Sigmoid colon (tissue), 7 donors: Measurements from ENCODE around the gene RADIL. TPM values are rescaled to one million over a fixed set of nuclear protein-coding genes. Genes with fewer than 3 reads are reported as not detected.
"Not testable (repeated sequence)": the region's sequence is repeated elsewhere in the genome, so short reads cannot be mapped to it uniquely, and the experiment has no call there.

Experiments
- DNase-seq: peaks from one replicate; pipeline ENCODE4 v3.0.0-alpha.2; 2019
- H3K27ac ChIP-seq, 4 donors: fragments of 200-600 bp; sonication (generic); one replicate each; pipeline ENCODE4 v1.5.1; 2016 to 2019; ENCODE audit warnings: mild to moderate bottlenecking in 1 of 4
- H3K27me3 ChIP-seq, 3 donors: fragments of 200-600 bp; sonication (generic); one replicate each; pipeline ENCODE4 v1.5.1; 2019; ENCODE audit warnings: mild to moderate bottlenecking in 1 of 3
- H3K36me3 ChIP-seq, 4 donors: fragments of 200-600 bp; sonication (generic); one replicate each; pipeline ENCODE4 v1.5.1; 2016 to 2019
- H3K4me1 ChIP-seq, 4 donors: fragments of 200-600 bp; sonication (generic); one replicate each; pipeline ENCODE4 v1.5.1; 2017 to 2019
- H3K4me3 ChIP-seq, 4 donors: fragments of 200-600 bp; sonication (generic); one replicate each; pipeline ENCODE4 v1.5.1; 2017 to 2019; ENCODE audit warnings: mild to moderate bottlenecking in 2 of 4, moderate library complexity in 1 of 4
- H3K9me3 ChIP-seq, 4 donors: fragments of 200-600 bp in 3 of 4; sonication (generic) in 3 of 4; one replicate each; pipeline versions ENCODE4 v1.5.1 to v1.6.1; 2013 to 2019
- EP300 ChIP-seq, 4 donors: sonication (generic); formaldehyde crosslinking; IDR thresholded peaks; one replicate each; pipeline ENCODE4 v1.6.1; 2017; ENCODE audit warnings: antibody characterized with exemption in 4 of 4
- POLR2A ChIP-seq, 2 donors: fragments of 450-650 bp; IDR thresholded peaks; one replicate each; pipeline ENCODE4 v1.6.1; 2016; ENCODE audit warnings: antibody characterized with exemption in 2 of 2, mild to moderate bottlenecking in 2 of 2, moderate library complexity in 2 of 2
- POLR2AphosphoS5 ChIP-seq, 4 donors: sonication (generic); formaldehyde crosslinking; IDR thresholded peaks; one replicate each; pipeline ENCODE4 v1.6.1; 2017; ENCODE audit warnings: antibody characterized with exemption in 4 of 4
- WGBS, 2 donors: extraction: QIAGEN DNeasy Blood & Tissue Kit; methylation state at CpG; one replicate each; pipeline ENCODE4 v1.1.7; 2013; 5-methylcytosine and 5-hydroxymethylcytosine counted together
- intact Hi-C: fragments of 100-400 bp; cut with DNase I; formaldehyde crosslinking; loops from one replicate; pipeline ENCODE4 v1.15.1; 2023
- polyA plus RNA-seq, 3 donors: library from polyadenylated mRNA; stranded (reverse); fragments of 200-250 nt; gene quantifications; one replicate each; pipeline ENCODE4 v1.2.3, GENCODE V29; 2013
- total RNA-seq, 4 donors: library from RNA; depleted of rRNA; stranded (reverse); fragments of >200 nt; gene quantifications; one replicate each; pipeline ENCODE4 v1.1.0, GENCODE V29; 2016
- TF ChIP-seq, protein P1 (sequence below), 4 experiments: fragments of 450-650 bp in 3 of 4; fragments of 200-600 bp in 1 of 4; IDR thresholded peaks; one replicate each; pipeline ENCODE4 v1.5.1; 2016 to 2019; ENCODE audit warnings: antibody characterized with exemption in 4 of 4, mild to moderate bottlenecking in 3 of 4, moderate library complexity in 2 of 4
- donor health status: healthy with polysubstance abuse.
- donor health status: Bipolar disorder and iron deficiency.
- donor health status: healthy.

Gene RADIL
- total and polyA plus RNA-seq, 7 donors, result 1.2 to 10.8 (median 5.6) TPM

DNA sequence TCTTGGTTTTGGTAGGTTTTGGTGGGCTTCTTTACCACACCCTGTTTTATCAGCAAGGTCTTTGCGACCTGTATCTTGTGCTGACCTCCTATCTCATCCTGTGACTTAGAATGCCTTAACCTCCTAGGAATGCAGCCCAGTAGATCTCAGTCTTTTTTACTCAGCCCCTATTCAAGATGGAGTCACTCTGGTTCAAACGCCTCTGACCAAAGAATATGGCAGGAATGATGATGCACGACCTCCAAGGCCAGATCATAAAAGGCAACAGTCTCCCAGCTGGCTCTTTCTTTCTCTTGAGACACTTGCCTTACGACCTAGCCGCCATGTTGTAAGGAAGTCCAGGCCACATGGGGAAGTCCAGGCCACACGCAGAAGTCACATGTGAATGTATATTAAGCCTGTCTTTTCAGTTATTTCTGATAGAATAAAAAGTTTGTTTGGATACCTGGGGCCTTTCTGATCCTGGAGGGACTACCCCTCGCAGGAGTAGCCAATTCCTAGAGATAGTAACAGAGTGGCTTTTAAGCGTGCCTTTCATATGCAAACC, 10.5 kb upstream of the RADIL start:
- H3K4me1 ChIP-seq, result no peaks in the 10 kb centered on the region
- no peak overlapping the region for H3K27ac ChIP-seq
- H3K9me3 ChIP-seq, result no peaks in the 10 kb centered on the region
- peaks cover 0 to 3% (median 0%) of the 10 kb centered on the region in 3 donors for H3K27me3 ChIP-seq
- intact Hi-C loops, result no loop called here
- no peaks in the 10 kb centered on the region for H3K36me3 ChIP-seq
- H3K4me3 ChIP-seq, result no peak overlapping the region
- no peak for DNase-seq
- TF ChIP-seq, protein P1, sequence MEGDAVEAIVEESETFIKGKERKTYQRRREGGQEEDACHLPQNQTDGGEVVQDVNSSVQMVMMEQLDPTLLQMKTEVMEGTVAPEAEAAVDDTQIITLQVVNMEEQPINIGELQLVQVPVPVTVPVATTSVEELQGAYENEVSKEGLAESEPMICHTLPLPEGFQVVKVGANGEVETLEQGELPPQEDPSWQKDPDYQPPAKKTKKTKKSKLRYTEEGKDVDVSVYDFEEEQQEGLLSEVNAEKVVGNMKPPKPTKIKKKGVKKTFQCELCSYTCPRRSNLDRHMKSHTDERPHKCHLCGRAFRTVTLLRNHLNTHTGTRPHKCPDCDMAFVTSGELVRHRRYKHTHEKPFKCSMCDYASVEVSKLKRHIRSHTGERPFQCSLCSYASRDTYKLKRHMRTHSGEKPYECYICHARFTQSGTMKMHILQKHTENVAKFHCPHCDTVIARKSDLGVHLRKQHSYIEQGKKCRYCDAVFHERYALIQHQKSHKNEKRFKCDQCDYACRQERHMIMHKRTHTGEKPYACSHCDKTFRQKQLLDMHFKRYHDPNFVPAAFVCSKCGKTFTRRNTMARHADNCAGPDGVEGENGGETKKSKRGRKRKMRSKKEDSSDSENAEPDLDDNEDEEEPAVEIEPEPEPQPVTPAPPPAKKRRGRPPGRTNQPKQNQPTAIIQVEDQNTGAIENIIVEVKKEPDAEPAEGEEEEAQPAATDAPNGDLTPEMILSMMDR (IDR thresholded peaks at IDR 0.05), result no peak
- TF ChIP-seq POLR2AphosphoS5 (IDR thresholded peaks at IDR 0.05), result no peak
- TF ChIP-seq EP300 (IDR thresholded peaks at IDR 0.05), result no peak
- TF ChIP-seq POLR2A (IDR thresholded peaks at IDR 0.05), result no peak
- 88 to 91% methylated on average over 8 of the region's 8 CpGs for WGBS, 2 donors

DNA sequence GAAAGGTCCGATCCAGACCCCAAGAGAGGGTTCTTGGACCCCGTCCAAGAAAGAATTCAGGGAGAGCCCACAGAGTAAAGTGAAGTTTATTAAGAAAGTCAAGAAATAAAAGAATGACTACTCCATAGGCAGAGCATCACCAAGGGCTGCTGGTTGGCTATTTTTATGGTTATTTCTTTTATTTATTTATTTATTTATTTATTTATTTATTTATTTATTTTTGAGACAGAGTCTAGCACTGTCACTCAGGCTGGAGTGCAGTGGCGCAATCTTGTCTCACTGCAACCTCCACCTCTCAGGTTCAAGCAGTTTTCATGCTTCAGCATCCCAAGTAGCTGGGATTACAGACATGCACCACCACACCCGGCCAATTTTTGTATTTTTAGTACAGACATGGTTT, 9.7 kb upstream of the RADIL start:
- intact Hi-C loops, H3K36me3 ChIP-seq, H3K27me3 ChIP-seq, H3K4me3 ChIP-seq, H3K9me3 ChIP-seq, H3K27ac ChIP-seq, H3K4me1 ChIP-seq, DNase-seq: not testable (repeated sequence)
- 83% methylated on average over 4 of the region's 4 CpGs for WGBS, 2 donors

DNA sequence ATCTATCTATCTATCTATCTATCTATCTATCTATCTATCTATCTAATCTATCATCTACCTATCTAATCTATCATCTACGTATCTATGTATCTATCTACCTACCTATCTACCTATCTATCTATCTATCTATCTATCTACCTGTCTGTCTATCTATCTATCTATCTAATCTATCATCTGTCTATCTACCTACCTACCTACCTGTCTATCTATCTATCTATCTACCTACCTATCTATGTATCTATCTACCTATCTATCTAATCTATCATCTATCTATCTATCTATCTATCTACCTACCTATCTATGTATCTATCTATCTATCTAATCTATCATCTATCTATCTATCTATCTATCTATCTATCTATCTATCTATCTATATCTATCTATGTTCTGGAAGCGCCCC, 8.0 kb upstream of the RADIL start:
- H3K27me3 ChIP-seq, intact Hi-C loops, H3K27ac ChIP-seq, DNase-seq, H3K9me3 ChIP-seq, H3K4me3 ChIP-seq, H3K4me1 ChIP-seq, H3K36me3 ChIP-seq: not testable (repeated sequence)
- 76 to 78% methylated on average over 2 of the region's 2 CpGs for WGBS, 2 donors

DNA sequence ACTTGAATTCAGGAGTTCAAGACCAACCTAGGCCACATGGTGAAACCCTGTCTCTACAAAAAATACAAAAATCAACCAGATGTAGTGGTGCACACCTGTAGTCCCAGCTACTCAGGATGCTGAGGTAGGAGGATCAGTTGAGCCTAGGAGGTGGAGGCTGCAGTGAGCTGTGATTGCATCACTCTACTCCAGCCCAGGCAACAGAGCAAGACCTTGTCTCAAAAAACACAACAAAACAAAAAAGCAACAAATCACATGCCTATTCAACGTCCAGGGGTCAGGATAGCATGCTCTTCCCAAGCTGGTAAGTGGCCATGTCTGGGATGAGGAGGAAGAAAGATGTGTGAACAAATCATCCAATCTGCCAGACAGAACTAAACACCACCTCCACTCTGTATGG, 6.2 kb upstream of the RADIL start:
- H3K4me1 ChIP-seq, result no peaks in the 10 kb centered on the region
- intact Hi-C loops, result no loop called here
- no peaks in the 10 kb centered on the region for H3K9me3 ChIP-seq
- TF ChIP-seq EP300 (IDR thresholded peaks at IDR 0.05) (no peak), POLR2AphosphoS5 (IDR thresholded peaks at IDR 0.05) (no peak), POLR2A (IDR thresholded peaks at IDR 0.05) (no peak)
- TF ChIP-seq, protein P1 (IDR thresholded peaks at IDR 0.05), result no peak
- WGBS, 2 donors, result 29 to 53% methylated on average over 1 of the region's 1 CpG
- H3K27me3 ChIP-seq, result no peaks in the 10 kb centered on the region
- DNase-seq, result no peak
- no peak overlapping the region for H3K27ac ChIP-seq
- H3K4me3 ChIP-seq, result no peak overlapping the region
- H3K36me3 ChIP-seq, result no peaks in the 10 kb centered on the region

DNA sequence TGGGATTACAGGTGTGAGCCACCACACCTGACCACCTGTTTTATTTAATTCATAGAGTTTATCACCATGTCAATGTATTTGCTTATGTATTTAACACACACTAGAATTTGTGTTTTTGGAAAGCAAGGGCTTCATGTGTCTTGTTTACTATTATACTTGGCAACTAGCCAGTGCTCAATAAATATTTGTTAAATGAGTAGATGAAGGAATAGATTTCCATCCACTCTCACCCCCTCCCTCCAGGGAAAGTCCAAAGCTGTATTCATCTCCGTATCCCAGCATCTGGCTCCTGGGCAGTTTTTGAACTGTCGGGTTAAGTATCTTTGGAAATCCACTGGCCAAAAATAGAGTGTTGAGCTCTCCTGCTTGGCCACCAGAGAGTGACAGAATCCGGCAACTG, 4.6 kb upstream of the RADIL start:
- TF ChIP-seq POLR2AphosphoS5 (IDR thresholded peaks at IDR 0.05) (no peak), POLR2A (IDR thresholded peaks at IDR 0.05) (no peak), EP300 (IDR thresholded peaks at IDR 0.05) (no peak)
- TF ChIP-seq, protein P1 (IDR thresholded peaks at IDR 0.05), result no peak
- H3K4me1 ChIP-seq, result peaks cover 0 to 4% (median 3%) of the 10 kb centered on the region in 4 donors
- DNase-seq, result no peak
- intact Hi-C loops, result no loop called here
- WGBS, 2 donors, result 70 to 71% methylated on average over 3 of the region's 3 CpGs
- no peak overlapping the region for H3K4me3 ChIP-seq
- no peaks in the 10 kb centered on the region for H3K9me3 ChIP-seq
- H3K27ac ChIP-seq, result no peak overlapping the region
- peaks cover 0 to 10% (median 4%) of the 10 kb centered on the region in 3 donors for H3K27me3 ChIP-seq
- H3K36me3 ChIP-seq, result no peaks in the 10 kb centered on the region

DNA sequence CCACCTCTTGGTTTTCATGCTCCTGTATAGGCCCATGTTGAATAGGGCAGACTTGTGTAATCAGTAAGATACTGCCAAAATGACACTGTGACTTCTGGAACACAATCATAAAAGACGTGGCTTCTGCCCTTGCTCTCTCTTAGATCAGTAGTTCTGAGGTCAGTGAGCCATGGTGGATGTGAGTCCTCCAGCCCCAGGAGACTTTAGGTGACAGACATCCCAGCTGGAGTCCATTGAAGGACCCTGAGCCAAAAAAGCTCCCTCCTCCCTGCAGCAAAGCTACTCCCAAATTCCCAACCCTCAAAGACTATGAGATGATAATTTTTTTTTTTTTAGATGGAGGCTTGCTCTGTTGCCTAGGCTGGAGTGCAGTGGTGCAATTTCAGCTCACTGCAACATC, 3.2 kb upstream of the RADIL start:
- DNase-seq, result no peak

More for the DNA sequence above, 3.2 kb upstream of the RADIL start:
- H3K27me3 ChIP-seq, result peaks cover 0 to 11% (median 8%) of the 10 kb centered on the region in 3 donors
- H3K36me3 ChIP-seq, result no peaks in the 10 kb centered on the region
- intact Hi-C loops, result no loop called here
- TF ChIP-seq EP300 (IDR thresholded peaks at IDR 0.05) (no peak), POLR2AphosphoS5 (IDR thresholded peaks at IDR 0.05) (no peak), POLR2A (IDR thresholded peaks at IDR 0.05) (no peak)
- TF ChIP-seq, protein P1 (IDR thresholded peaks at IDR 0.05), result no peak
- WGBS, 2 donors, result 38 to 73% methylated on average over 1 of the region's 1 CpG
- H3K9me3 ChIP-seq, result no peaks in the 10 kb centered on the region
- no peak overlapping the region for H3K27ac ChIP-seq
- H3K4me1 ChIP-seq, result peaks cover 0 to 17% (median 12%) of the 10 kb centered on the region in 4 donors
- no peak overlapping the region for H3K4me3 ChIP-seq
